GM12878 (cell line): ENCODE data around the gene TRMO. TPM values are rescaled to one million over a fixed set of nuclear protein-coding genes. Genes with fewer than 3 reads are reported as not detected.

Source experiments
- CTCF ChIP-seq, 3 experiments: IDR thresholded peaks in 2 of 3; conservative IDR thresholded peaks in 1 of 3; 2 replicates each; pipeline ENCODE4 v1.5.1; 2011; ENCODE audit warnings: low read depth in 3 of 3, low read length in 3 of 3, mild to moderate bottlenecking in 3 of 3, control low read depth in 2 of 3, moderate library complexity in 2 of 3, inconsistent platforms in 1 of 3, mixed read lengths in 1 of 3; ENCODE audit not compliant: control insufficient read depth in 2 of 3, insufficient read depth in 1 of 3; ENCODE audit errors: extremely low read depth in 1 of 3
- ESRRA ChIP-seq: IDR thresholded peaks from 2 replicates; pipeline ENCODE4 v1.6.1; 2012; ENCODE audit warnings: mild to moderate bottlenecking, low read length, improper control_type of control experiment
- GATAD2B ChIP-seq: fragments of 450-650 bp; conservative IDR thresholded peaks from 2 replicates; pipeline ENCODE4 v1.6.1; 2017; ENCODE audit warnings: low read depth, mild to moderate bottlenecking, moderate library complexity
- IRF4 ChIP-seq: IDR thresholded peaks from 2 replicates; pipeline ENCODE4 v1.6.1; 2011; ENCODE audit warnings: low read depth, low read length
- JUNB ChIP-seq: IDR thresholded peaks from 2 replicates; pipeline ENCODE4 v1.6.1; 2016; ENCODE audit warnings: antibody characterized with exemption, mild to moderate bottlenecking
- KLF5 ChIP-seq: fragments of 450-650 bp; IDR thresholded peaks from 2 replicates; pipeline ENCODE4 v1.6.1; 2014; ENCODE audit warnings: mild to moderate bottlenecking; ENCODE audit not compliant: partially characterized antibody
- MXI1 ChIP-seq: fragments of 150-350 bp; IDR thresholded peaks from 2 replicates; pipeline ENCODE4 v1.6.1; 2011; ENCODE audit warnings: low read depth, mild to moderate bottlenecking, inconsistent platforms, low read length, improper control_type of control experiment
- MYB ChIP-seq: fragments of 150-350 bp; IDR thresholded peaks from 2 replicates; pipeline ENCODE4 v1.6.1; 2014; ENCODE audit warnings: mild to moderate bottlenecking, low read depth, low read length, borderline replicate concordance
- POLR2AphosphoS2 ChIP-seq: IDR thresholded peaks from 2 replicates; pipeline ENCODE4 v1.6.1; 2011; ENCODE audit warnings: low read depth, mild to moderate bottlenecking, low read length, improper control_type of control experiment, moderate library complexity
- RFX5 ChIP-seq: IDR thresholded peaks from 2 replicates; pipeline ENCODE4 v1.6.1; 2011; ENCODE audit warnings: low read depth, low read length, improper control_type of control experiment
- RUNX3 ChIP-seq: IDR thresholded peaks from 2 replicates; pipeline ENCODE4 v1.6.1; 2012; ENCODE audit warnings: low read length, inconsistent platforms
- SMC3 ChIP-seq: IDR thresholded peaks from 2 replicates; pipeline ENCODE4 v1.6.1; 2011; ENCODE audit warnings: low read length, improper control_type of control experiment, borderline replicate concordance
- SUZ12 ChIP-seq: fragments of 200-600 bp; sonication (generic); IDR thresholded peaks from one replicate; pipeline ENCODE4 v1.6.1; 2018; ENCODE audit warnings: antibody characterized with exemption, mild to moderate bottlenecking; ENCODE audit not compliant: unreplicated experiment
- ZNF274 ChIP-seq: IDR thresholded peaks from one replicate; pipeline ENCODE4 v1.8.0; 2011; ENCODE audit not compliant: insufficient read length, insufficient read depth
- polyA plus RNA-seq, 11 experiments: library from polyadenylated mRNA; depleted of rRNA in 4 of 11; unstranded in 6 of 11; stranded (reverse) in 5 of 11; fragments of >200 nt; fragmentation: Nextera tagmentation in 4 of 11; fragmentation: Illumina TruSeq in 1 of 11; extraction: Ambion mirVana in 4 of 11; extraction: Trizol in 1 of 11; gene quantifications; 1 replicate in 1 of 11; 2 replicates in 10 of 11; pipeline versions ENCODE4 v1.2.1 to v1.2.3, GENCODE V29; 2011 to 2016; ENCODE audit warnings: inconsistent platforms in 2 of 11, missing spikeins in 2 of 11, low read depth in 1 of 11
- total RNA-seq, 4 experiments: library from RNA; depleted of rRNA in 3 of 4; stranded (reverse); fragments of >200 nt in 3 of 4; fragmentation: Illumina TruSeq in 1 of 4; extraction: Trizol in 1 of 4; gene quantifications; 2 replicates each; pipeline versions ENCODE4 v1.2.1 to v1.2.3, GENCODE V29; 2013 to 2021
- TF ChIP-seq, protein P1 (sequence below): fragments of 450-650 bp; IDR thresholded peaks from 2 replicates; pipeline ENCODE4 v1.6.1; 2017; ENCODE audit warnings: mild to moderate bottlenecking, moderate library complexity
- TF ChIP-seq, protein P2 (sequence below): fragments of 450-650 bp; IDR thresholded peaks from 2 replicates; pipeline ENCODE4 v1.6.1; 2017; ENCODE audit warnings: mild to moderate bottlenecking, moderate library complexity

TRMO gene
- total and polyA plus RNA-seq, 10 of the 15 experiments (the other 5 are each of a cell fraction or from before 2014, with no cell fraction given): 5.8 to 23.6 (median 15.3) TPM

GRCh38 chr9:97923529-97924108, 1.3 kb upstream of the TRMO start (continued):
- TF ChIP-seq, protein P1, sequence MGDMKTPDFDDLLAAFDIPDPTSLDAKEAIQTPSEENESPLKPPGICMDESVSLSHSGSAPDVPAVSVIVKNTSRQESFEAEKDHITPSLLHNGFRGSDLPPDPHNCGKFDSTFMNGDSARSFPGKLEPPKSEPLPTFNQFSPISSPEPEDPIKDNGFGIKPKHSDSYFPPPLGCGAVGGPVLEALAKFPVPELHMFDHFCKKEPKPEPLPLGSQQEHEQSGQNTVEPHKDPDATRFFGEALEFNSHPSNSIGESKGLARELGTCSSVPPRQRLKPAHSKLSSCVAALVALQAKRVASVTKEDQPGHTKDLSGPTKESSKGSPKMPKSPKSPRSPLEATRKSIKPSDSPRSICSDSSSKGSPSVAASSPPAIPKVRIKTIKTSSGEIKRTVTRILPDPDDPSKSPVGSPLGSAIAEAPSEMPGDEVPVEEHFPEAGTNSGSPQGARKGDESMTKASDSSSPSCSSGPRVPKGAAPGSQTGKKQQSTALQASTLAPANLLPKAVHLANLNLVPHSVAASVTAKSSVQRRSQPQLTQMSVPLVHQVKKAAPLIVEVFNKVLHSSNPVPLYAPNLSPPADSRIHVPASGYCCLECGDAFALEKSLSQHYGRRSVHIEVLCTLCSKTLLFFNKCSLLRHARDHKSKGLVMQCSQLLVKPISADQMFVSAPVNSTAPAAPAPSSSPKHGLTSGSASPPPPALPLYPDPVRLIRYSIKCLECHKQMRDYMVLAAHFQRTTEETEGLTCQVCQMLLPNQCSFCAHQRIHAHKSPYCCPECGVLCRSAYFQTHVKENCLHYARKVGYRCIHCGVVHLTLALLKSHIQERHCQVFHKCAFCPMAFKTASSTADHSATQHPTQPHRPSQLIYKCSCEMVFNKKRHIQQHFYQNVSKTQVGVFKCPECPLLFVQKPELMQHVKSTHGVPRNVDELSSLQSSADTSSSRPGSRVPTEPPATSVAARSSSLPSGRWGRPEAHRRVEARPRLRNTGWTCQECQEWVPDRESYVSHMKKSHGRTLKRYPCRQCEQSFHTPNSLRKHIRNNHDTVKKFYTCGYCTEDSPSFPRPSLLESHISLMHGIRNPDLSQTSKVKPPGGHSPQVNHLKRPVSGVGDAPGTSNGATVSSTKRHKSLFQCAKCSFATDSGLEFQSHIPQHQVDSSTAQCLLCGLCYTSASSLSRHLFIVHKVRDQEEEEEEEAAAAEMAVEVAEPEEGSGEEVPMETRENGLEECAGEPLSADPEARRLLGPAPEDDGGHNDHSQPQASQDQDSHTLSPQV: peak; percentile 68; the same call in 1 of the 2 replicates
- TF ChIP-seq ZNF274 (no peak), MYB (no peak), ESRRA (0 out of 2 replicates have a peak, but pooled peaks have one; percentile 14), KLF5 (no peak), GATAD2B (no peak), JUNB (no peak), SUZ12 (no peak), RUNX3 (peak; percentile 56; the same call in 1 of the 2 replicates), IRF4 (no peak), RFX5 (no peak), POLR2AphosphoS2 (no peak), SMC3 (peak; percentile 47), MXI1 (peak; percentile 43; the same call in 1 of the 2 replicates), CTCF (IDR thresholded peaks at IDR 0.05 in 2 of 3, conservative IDR thresholded peaks at IDR 0.05 in 1 of 3; ENCODE audit: control insufficient read depth in 2 of 3, extremely low read depth in 1 of 3, insufficient read depth in 1 of 3, low read depth in 3 of 3, low read length in 3 of 3) (peak; percentile 56 to 69 (median 58); a peak in 5 of 6 replicates)
- TF ChIP-seq, protein P2, sequence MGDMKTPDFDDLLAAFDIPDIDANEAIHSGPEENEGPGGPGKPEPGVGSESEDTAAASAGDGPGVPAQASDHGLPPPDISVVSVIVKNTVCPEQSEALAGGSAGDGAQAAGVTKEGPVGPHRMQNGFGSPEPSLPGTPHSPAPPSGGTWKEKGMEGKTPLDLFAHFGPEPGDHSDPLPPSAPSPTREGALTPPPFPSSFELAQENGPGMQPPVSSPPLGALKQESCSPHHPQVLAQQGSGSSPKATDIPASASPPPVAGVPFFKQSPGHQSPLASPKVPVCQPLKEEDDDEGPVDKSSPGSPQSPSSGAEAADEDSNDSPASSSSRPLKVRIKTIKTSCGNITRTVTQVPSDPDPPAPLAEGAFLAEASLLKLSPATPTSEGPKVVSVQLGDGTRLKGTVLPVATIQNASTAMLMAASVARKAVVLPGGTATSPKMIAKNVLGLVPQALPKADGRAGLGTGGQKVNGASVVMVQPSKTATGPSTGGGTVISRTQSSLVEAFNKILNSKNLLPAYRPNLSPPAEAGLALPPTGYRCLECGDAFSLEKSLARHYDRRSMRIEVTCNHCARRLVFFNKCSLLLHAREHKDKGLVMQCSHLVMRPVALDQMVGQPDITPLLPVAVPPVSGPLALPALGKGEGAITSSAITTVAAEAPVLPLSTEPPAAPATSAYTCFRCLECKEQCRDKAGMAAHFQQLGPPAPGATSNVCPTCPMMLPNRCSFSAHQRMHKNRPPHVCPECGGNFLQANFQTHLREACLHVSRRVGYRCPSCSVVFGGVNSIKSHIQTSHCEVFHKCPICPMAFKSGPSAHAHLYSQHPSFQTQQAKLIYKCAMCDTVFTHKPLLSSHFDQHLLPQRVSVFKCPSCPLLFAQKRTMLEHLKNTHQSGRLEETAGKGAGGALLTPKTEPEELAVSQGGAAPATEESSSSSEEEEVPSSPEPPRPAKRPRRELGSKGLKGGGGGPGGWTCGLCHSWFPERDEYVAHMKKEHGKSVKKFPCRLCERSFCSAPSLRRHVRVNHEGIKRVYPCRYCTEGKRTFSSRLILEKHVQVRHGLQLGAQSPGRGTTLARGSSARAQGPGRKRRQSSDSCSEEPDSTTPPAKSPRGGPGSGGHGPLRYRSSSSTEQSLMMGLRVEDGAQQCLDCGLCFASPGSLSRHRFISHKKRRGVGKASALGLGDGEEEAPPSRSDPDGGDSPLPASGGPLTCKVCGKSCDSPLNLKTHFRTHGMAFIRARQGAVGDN: no peak
